Breast epithelium (tissue), 4 donors: ENCODE measurements around the gene PSEN2. TPM values are rescaled to one million over a fixed set of nuclear protein-coding genes. Genes with fewer than 3 reads are reported as not detected.

Experiments
- DNase-seq, 2 donors: peaks; one replicate each; pipeline ENCODE4 v3.0.0-alpha.2; 2019; ENCODE audit warnings: low spot score in 2 of 2
- H3K27ac ChIP-seq, 2 donors: fragments of 200-600 bp; sonication (generic) in 1 of 2; one replicate each; pipeline ENCODE4 v1.5.1; 2016 to 2019; ENCODE audit warnings: mild to moderate bottlenecking in 1 of 2
- H3K27me3 ChIP-seq, 2 donors: fragments of 200-600 bp; sonication (generic) in 1 of 2; one replicate each; pipeline versions ENCODE4 v1.5.1 to v1.6.0; 2017 to 2019; ENCODE audit warnings: control low read depth in 1 of 2, mild to moderate bottlenecking in 1 of 2
- H3K36me3 ChIP-seq: fragments of 200-600 bp; one replicate; pipeline ENCODE4 v1.5.1; 2019
- H3K4me1 ChIP-seq, 2 donors: fragments of 200-600 bp; sonication (generic); one replicate each; pipeline ENCODE4 v1.5.1; 2016 to 2019; ENCODE audit warnings: control low read depth in 1 of 2
- H3K4me3 ChIP-seq, 3 donors: fragments of 200-600 bp; sonication (generic); 1 replicate in 2 of 3; 2 replicates in 1 of 3; pipeline ENCODE4 v1.5.1; 2016 to 2019; ENCODE audit warnings: mild to moderate bottlenecking in 3 of 3, moderate library complexity in 2 of 3
- H3K9me3 ChIP-seq, 2 donors: fragments of 200-600 bp; sonication (generic) in 1 of 2; one replicate each; pipeline ENCODE4 v1.5.1; 2016 to 2019; ENCODE audit warnings: control low read depth in 1 of 2
- POLR2A ChIP-seq: fragments of 450-650 bp; IDR thresholded peaks from one replicate; pipeline ENCODE4 v1.6.1; 2016; ENCODE audit warnings: antibody characterized with exemption, mild to moderate bottlenecking, moderate library complexity
- POLR2AphosphoS5 ChIP-seq, 3 donors: sonication (generic); formaldehyde crosslinking; IDR thresholded peaks; one replicate each; pipeline ENCODE4 v1.6.1; 2017; ENCODE audit warnings: antibody characterized with exemption in 3 of 3
- intact Hi-C: fragments of 100-400 bp; cut with DNase I; formaldehyde crosslinking; loops from one replicate; pipeline ENCODE4 v1.15.1; 2023; ENCODE audit warnings: low total_unique reads
- total RNA-seq, 3 donors: library from RNA; depleted of rRNA; stranded (reverse); fragments of >200 nt; gene quantifications; one replicate each; pipeline ENCODE4 v1.1.0, GENCODE V29; 2016
- TF ChIP-seq, protein P1 (sequence below), 3 donors: fragments of 450-650 bp; IDR thresholded peaks; one replicate each; pipeline ENCODE4 v1.5.1; 2016 to 2017; ENCODE audit warnings: antibody characterized with exemption in 3 of 3, mild to moderate bottlenecking in 3 of 3, moderate library complexity in 3 of 3

PSEN2 gene
- total RNA-seq, 3 donors from 2014 or later: 27.8 to 31.9 (median 27.9) TPM

DNA sequence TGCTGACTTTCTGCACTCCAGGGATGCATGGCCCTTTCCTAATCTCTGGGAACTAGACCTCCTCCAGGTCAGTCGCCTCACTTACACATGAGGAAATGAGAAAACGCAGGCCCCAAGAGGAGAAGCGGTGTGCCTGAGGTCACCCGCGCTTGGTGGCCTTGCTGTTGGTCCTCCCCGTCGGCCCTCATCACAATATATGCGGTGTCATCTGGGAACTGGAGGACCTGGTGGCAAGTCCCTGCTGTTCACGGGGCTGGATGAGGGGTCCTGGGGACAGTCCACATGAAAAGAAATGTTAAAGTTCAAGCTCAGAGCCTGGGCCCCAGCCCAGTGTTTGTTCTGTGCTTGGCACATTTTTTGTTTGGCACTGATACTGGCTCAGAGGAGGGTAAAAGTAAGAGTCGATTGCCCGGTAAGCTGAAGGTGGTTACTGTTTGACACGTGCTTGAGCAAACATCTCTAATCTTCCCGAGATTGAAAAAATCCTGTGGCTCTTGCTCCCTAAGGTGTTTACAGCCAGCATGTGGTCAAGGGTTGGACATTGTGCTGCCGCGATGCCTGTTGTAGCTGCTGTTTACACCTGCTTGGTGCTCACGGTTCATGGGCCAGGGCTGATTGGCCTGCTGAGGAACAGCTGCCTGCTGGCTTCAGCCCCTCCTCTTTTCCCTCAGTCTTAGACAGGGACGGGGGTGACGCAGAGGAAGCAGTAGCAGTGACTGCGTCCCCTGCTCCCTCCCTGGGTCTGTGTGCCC is 74.9 kb downstream of the PSEN2 start:
- peak overlapping the region; percentile 36 to 66 for H3K27ac ChIP-seq
- intact Hi-C loops: no loop called here
- H3K9me3 ChIP-seq: peaks cover 0 to 6% of the 10 kb centered on the region in 2 donors
- no peak for DNase-seq
- no peak overlapping the region for H3K4me3 ChIP-seq
- no peaks in the 10 kb centered on the region for H3K27me3 ChIP-seq
- H3K4me1 ChIP-seq: peaks cover 0 to 11% of the 10 kb centered on the region in 2 donors
- TF ChIP-seq POLR2AphosphoS5 (IDR thresholded peaks at IDR 0.05) (no peak), POLR2A (no peak)
- TF ChIP-seq, protein P1, sequence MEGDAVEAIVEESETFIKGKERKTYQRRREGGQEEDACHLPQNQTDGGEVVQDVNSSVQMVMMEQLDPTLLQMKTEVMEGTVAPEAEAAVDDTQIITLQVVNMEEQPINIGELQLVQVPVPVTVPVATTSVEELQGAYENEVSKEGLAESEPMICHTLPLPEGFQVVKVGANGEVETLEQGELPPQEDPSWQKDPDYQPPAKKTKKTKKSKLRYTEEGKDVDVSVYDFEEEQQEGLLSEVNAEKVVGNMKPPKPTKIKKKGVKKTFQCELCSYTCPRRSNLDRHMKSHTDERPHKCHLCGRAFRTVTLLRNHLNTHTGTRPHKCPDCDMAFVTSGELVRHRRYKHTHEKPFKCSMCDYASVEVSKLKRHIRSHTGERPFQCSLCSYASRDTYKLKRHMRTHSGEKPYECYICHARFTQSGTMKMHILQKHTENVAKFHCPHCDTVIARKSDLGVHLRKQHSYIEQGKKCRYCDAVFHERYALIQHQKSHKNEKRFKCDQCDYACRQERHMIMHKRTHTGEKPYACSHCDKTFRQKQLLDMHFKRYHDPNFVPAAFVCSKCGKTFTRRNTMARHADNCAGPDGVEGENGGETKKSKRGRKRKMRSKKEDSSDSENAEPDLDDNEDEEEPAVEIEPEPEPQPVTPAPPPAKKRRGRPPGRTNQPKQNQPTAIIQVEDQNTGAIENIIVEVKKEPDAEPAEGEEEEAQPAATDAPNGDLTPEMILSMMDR (IDR thresholded peaks at IDR 0.05): no peak
- H3K36me3 ChIP-seq: no peaks in the 10 kb centered on the region

Other genes starting within 250 kb of the PSEN2 start
- gene ITPKB, start 131.3 kb upstream of the PSEN2 start, total RNA-seq: 10 to 100 TPM; 24.0 to 37.6 (median 25.6) TPM
- gene COQ8A, start 69.7 kb downstream of the PSEN2 start, total RNA-seq: 100 to 1,000 TPM in 1 of 3 donors, 10 to 100 TPM in 2; 51.8 to 307 (median 60.6) TPM